DOHH2 (cell line): ENCODE results near the gene RBM18.

Experiments
- H3F3A ChIP-seq: fragments of 200-600 bp; sonication (generic), shearing (Covaris generic); 2 replicates; pipeline ENCODE4 v1.6.0; 2016; ENCODE audit warnings: antibody characterized with exemption, mild to moderate bottlenecking; ENCODE audit not compliant: control insufficient read depth, insufficient read depth
- H3K27ac ChIP-seq: fragments of 200-600 bp; sonication (generic); 2 replicates; pipeline ENCODE4 v1.5.1; 2014; ENCODE audit warnings: low read depth, mild to moderate bottlenecking, low read length, moderate library complexity
- H3K27me3 ChIP-seq: fragments of 200-600 bp; sonication (generic); 2 replicates; pipeline ENCODE4 v1.6.1; 2014; ENCODE audit warnings: mild to moderate bottlenecking, low read length, mixed read lengths; ENCODE audit not compliant: control insufficient read depth
- H3K36me3 ChIP-seq: fragments of 200-600 bp; sonication (generic); 2 replicates; pipeline ENCODE4 v1.6.1; 2014; ENCODE audit warnings: mild to moderate bottlenecking, low read length, moderate library complexity, mixed read lengths; ENCODE audit not compliant: control insufficient read depth
- H3K4me1 ChIP-seq: fragments of 200-600 bp; sonication (generic); 2 replicates; pipeline ENCODE4 v1.6.1; 2014; ENCODE audit warnings: mild to moderate bottlenecking, low read length, mixed read lengths; ENCODE audit not compliant: control insufficient read depth
- H3K4me2 ChIP-seq: fragments of 200-600 bp; sonication (generic); 2 replicates; pipeline ENCODE4 v1.6.0; 2014; ENCODE audit warnings: mild to moderate bottlenecking, low read length, moderate library complexity
- H3K4me3 ChIP-seq: fragments of 200-600 bp; sonication (generic); 2 replicates; pipeline ENCODE4 v1.5.1; 2014; ENCODE audit warnings: mild to moderate bottlenecking, low read length, mixed read lengths
- H3K79me2 ChIP-seq: fragments of 200-600 bp; sonication (generic); 2 replicates; pipeline ENCODE4 v1.6.1; 2014; ENCODE audit warnings: mild to moderate bottlenecking, low read length, mixed read lengths; ENCODE audit not compliant: control insufficient read depth
- H3K9me2 ChIP-seq: fragments of 200-600 bp; sonication (generic); replicated peaks from 2 replicates; pipeline ENCODE4 v1.6.1; 2014; ENCODE audit warnings: mild to moderate bottlenecking, low read length, mixed read lengths; ENCODE audit not compliant: control insufficient read depth
- H3K9me3 ChIP-seq: fragments of 200-600 bp; sonication (generic); 2 replicates; pipeline ENCODE4 v1.6.1; 2014; ENCODE audit warnings: antibody characterized with exemption, low read length, mixed read lengths; ENCODE audit not compliant: control insufficient read depth, insufficient read depth
- H4K20me1 ChIP-seq: fragments of 200-600 bp; sonication (generic); 2 replicates; pipeline ENCODE4 v1.6.0; 2014; ENCODE audit warnings: low read depth, mild to moderate bottlenecking, antibody characterized with exemption, low read length, moderate library complexity; ENCODE audit not compliant: control insufficient read depth, insufficient read depth
- EZH2phosphoT487 ChIP-seq: fragments of 200-600 bp; sonication (generic); IDR thresholded peaks from 2 replicates; pipeline ENCODE4 v1.6.1; 2017; ENCODE audit warnings: borderline replicate concordance, mild to moderate bottlenecking, antibody characterized with exemption, low read length, moderate library complexity, mixed read lengths
- TF ChIP-seq, protein P1 (sequence below): fragments of 200-600 bp; sonication (generic); IDR thresholded peaks from one replicate; pipeline ENCODE4 v1.5.1; 2014; ENCODE audit warnings: antibody characterized with exemption, mild to moderate bottlenecking, low read depth, low read length; ENCODE audit not compliant: poor library complexity, severe bottlenecking

RBM18 gene

GRCh38 chr9:122206118-122207046 is 58.3 kb downstream of the RBM18 start:
- Histone ChIP-seq H3K9me2 (no peaks in the 10 kb centered on the region), H3K9me3 (no peaks in the 10 kb centered on the region), H3K4me2 (no peak overlapping the region), H4K20me1 (no peaks in the 10 kb centered on the region), H3K27me3 (peaks cover 7% of the 10 kb centered on the region; the same call in 1 of the 2 replicates), H3K27ac (no peak overlapping the region), H3K36me3 (no peaks in the 10 kb centered on the region), H3K4me3 (no peak overlapping the region), H3K79me2 (no peaks in the 10 kb centered on the region), H3K4me1 (no peaks in the 10 kb centered on the region), H3F3A (no peaks in the 10 kb centered on the region)
- TF ChIP-seq EZH2phosphoT487: no peak
- TF ChIP-seq, protein P1, sequence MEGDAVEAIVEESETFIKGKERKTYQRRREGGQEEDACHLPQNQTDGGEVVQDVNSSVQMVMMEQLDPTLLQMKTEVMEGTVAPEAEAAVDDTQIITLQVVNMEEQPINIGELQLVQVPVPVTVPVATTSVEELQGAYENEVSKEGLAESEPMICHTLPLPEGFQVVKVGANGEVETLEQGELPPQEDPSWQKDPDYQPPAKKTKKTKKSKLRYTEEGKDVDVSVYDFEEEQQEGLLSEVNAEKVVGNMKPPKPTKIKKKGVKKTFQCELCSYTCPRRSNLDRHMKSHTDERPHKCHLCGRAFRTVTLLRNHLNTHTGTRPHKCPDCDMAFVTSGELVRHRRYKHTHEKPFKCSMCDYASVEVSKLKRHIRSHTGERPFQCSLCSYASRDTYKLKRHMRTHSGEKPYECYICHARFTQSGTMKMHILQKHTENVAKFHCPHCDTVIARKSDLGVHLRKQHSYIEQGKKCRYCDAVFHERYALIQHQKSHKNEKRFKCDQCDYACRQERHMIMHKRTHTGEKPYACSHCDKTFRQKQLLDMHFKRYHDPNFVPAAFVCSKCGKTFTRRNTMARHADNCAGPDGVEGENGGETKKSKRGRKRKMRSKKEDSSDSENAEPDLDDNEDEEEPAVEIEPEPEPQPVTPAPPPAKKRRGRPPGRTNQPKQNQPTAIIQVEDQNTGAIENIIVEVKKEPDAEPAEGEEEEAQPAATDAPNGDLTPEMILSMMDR: no peak

DNA sequence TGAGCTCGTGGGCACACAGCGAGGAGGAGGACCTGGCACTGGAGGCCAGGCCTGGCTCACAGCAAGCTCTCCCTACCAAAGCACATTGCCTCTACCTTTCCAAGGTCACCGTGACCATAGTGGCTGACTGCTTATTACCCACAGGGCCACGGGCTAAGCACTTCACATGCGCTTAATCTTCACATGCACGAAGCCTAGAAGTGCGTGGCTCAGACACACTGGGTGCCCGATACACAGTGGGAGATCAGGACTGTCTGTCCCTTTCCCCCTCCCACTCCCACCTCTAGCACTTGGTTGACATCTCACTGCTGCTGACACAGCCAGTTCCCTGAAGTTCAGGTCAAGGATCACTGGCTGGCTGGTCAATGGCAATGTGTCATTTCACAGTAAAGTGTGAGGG is 59.5 kb downstream of the RBM18 start:
- Histone ChIP-seq H3K4me2 (no peak overlapping the region), H3K9me2 (no peaks in the 10 kb centered on the region), H4K20me1 (no peaks in the 10 kb centered on the region), H3K36me3 (no peaks in the 10 kb centered on the region), H3K79me2 (no peaks in the 10 kb centered on the region), H3K4me1 (no peaks in the 10 kb centered on the region), H3K27me3 (0 out of 2 replicates have a peak, but pooled peaks cover 6% of the 10 kb centered on the region), H3K4me3 (no peak overlapping the region), H3F3A (no peaks in the 10 kb centered on the region), H3K9me3 (no peaks in the 10 kb centered on the region), H3K27ac (no peak overlapping the region)
- TF ChIP-seq EZH2phosphoT487: no peak
- TF ChIP-seq, protein P1: no peak

- Histone ChIP-seq H3K4me1 (no peaks in the 10 kb centered on the region), H4K20me1 (no peaks in the 10 kb centered on the region), H3K9me2 (no peaks in the 10 kb centered on the region), H3K4me3 (no peak overlapping the region), H3K27ac (no peak overlapping the region), H3F3A (no peaks in the 10 kb centered on the region), H3K27me3 (0 out of 2 replicates have a peak, but pooled peaks cover 6% of the 10 kb centered on the region), H3K9me3 (no peaks in the 10 kb centered on the region), H3K79me2 (no peaks in the 10 kb centered on the region), H3K4me2 (no peak overlapping the region), H3K36me3 (no peaks in the 10 kb centered on the region)
- TF ChIP-seq EZH2phosphoT487: no peak
- TF ChIP-seq, protein P1: no peak
Observed at GRCh38 chr9:122204491-122204890, 60.1 kb downstream of the RBM18 start.
